ENCODE data around the gene GFOD1. TPM values are rescaled to one million over a fixed set of nuclear protein-coding genes. Genes with fewer than 3 reads are reported as not detected.

GFOD1 gene
- total RNA-seq, 2 donors from 2014 or later: 23.8 to 25.3 TPM

DNA sequence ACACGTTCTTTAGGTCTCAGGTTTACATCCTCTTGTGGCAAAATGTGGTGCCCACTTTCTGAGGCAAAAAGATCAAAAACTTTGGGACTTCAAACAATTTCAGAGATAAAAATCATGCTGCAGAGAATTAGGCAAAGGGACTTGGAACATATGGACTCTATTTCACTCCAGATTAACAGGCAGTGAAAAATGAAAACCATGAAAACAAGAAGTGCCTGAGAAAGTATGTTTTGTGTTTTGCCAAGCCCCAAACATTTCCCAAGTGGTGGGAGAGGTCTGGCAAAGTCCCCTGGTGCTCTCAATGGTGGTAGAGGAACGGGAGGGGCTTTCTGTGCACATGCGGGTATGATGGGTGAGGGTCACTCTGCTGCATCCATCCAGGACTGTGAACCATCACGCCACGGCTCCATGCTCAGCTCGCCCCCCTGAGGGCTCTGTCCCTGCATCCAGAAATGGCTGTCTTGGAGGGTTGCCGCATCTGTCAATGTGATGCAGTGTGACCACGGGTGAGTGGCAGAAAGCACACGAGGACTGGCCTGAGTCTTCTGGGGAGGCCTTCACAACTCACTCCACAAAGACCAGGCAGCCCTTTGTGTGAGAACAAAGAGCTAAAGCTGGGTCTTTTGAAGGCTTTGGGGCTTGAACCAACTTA is 115.9 kb downstream of the GFOD1 start:
- TF ChIP-seq, protein P1, sequence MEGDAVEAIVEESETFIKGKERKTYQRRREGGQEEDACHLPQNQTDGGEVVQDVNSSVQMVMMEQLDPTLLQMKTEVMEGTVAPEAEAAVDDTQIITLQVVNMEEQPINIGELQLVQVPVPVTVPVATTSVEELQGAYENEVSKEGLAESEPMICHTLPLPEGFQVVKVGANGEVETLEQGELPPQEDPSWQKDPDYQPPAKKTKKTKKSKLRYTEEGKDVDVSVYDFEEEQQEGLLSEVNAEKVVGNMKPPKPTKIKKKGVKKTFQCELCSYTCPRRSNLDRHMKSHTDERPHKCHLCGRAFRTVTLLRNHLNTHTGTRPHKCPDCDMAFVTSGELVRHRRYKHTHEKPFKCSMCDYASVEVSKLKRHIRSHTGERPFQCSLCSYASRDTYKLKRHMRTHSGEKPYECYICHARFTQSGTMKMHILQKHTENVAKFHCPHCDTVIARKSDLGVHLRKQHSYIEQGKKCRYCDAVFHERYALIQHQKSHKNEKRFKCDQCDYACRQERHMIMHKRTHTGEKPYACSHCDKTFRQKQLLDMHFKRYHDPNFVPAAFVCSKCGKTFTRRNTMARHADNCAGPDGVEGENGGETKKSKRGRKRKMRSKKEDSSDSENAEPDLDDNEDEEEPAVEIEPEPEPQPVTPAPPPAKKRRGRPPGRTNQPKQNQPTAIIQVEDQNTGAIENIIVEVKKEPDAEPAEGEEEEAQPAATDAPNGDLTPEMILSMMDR (IDR thresholded peaks at IDR 0.05): no peak
- no peaks in the 10 kb centered on the region for H3K27me3 ChIP-seq (replicated peaks; ENCODE audit: insufficient read depth)
- no peak overlapping the region for H3K27ac ChIP-seq
- ATAC-seq (ENCODE audit: insufficient number of reproducible peaks, low FRiP score, low read depth) (no peak), DNase-seq (ENCODE audit: low spot score) (no peak)
- peaks cover 0 to 13% of the 10 kb centered on the region in 2 donors for H3K4me1 ChIP-seq (ENCODE audit: control insufficient read depth in 1 of 2, low read depth in 2 of 2)
- H3K4me3 ChIP-seq: no peak overlapping the region
- H3K9me3 ChIP-seq: no peaks in the 10 kb centered on the region
- no peaks in the 10 kb centered on the region for H3K36me3 ChIP-seq

DNA sequence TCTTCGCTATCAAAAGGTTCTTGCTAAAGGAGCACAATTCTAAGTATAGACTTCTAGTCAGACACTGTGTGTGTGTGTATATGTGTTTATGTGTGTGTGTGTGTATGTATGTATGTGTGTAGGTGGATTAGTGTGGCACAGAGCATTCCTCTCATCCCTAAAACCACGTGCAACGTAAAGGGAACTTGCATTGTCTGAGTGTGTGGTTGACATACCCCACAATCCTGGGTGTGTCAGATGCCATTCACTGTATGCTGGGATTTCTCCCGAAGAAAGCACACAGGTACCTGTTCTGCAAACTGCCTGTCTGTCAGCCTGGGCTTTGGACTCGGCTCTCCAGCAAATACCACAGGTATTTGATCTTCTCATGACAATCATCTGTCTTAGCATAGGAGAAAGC is 116.8 kb downstream of the GFOD1 start:
- Histone ChIP-seq H3K4me1 (ENCODE audit: control insufficient read depth in 1 of 2, low read depth in 2 of 2) (peaks cover 0 to 13% of the 10 kb centered on the region in 2 donors), H3K9me3 (no peaks in the 10 kb centered on the region), H3K27me3 (replicated peaks; ENCODE audit: insufficient read depth) (no peaks in the 10 kb centered on the region), H3K27ac (no peak overlapping the region), H3K4me3 (no peak overlapping the region), H3K36me3 (no peaks in the 10 kb centered on the region)
- TF ChIP-seq, protein P1 (IDR thresholded peaks at IDR 0.05): no peak
- ATAC-seq (ENCODE audit: insufficient number of reproducible peaks, low FRiP score, low read depth) (no peak), DNase-seq (ENCODE audit: low spot score) (no peak)

DNA sequence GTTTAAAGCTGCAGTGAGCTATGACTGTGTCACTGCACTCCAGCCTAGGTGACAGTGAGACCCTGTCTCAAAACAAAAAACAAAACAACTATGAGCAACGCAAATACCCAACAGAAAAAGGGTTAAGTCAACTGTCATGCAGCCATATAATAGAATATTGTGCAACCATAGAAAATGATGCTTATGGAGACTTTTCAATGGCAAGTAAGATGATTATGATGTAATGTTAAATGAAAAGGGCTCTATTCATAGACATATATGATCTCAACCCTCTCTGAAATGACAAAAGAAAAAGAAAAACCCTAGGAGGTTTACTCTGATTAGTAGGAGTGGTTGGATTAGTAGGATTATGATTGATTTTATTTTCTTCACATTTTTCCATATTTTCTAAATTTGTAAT is 117.8 kb downstream of the GFOD1 start:
- H3K4me1 ChIP-seq (ENCODE audit: control insufficient read depth in 1 of 2, low read depth in 2 of 2): peaks cover 0 to 13% of the 10 kb centered on the region in 2 donors
- H3K27me3 ChIP-seq (replicated peaks; ENCODE audit: insufficient read depth): no peaks in the 10 kb centered on the region
- no peaks in the 10 kb centered on the region for H3K9me3 ChIP-seq
- ATAC-seq (ENCODE audit: insufficient number of reproducible peaks, low FRiP score, low read depth): no peak
- no peak overlapping the region for H3K27ac ChIP-seq
- no peak overlapping the region for H3K4me3 ChIP-seq
- no peak for DNase-seq (ENCODE audit: low spot score)
- TF ChIP-seq, protein P1 (IDR thresholded peaks at IDR 0.05): no peak
- no peaks in the 10 kb centered on the region for H3K36me3 ChIP-seq

DNA sequence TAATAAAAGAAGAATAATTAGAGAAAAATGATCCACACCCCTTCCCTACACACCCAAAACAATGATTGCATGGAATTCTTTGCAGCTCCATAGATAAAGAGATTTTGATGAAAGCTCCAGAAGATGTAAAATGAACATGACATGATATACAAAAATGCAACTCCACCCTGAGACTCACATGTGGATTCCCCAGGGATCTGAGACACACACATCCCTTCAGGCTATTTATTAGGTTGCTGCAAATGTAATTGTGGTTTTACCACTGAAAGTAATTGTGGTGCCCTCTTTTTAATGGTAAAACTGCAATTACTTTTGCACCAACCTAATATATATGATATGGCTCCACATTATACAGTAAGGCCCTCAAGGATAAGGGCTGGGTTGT is 118.7 kb downstream of the GFOD1 start:
- Histone ChIP-seq H3K4me3 (no peak overlapping the region), H3K4me1 (ENCODE audit: control insufficient read depth in 1 of 2, low read depth in 2 of 2) (peaks cover 0 to 11% of the 10 kb centered on the region in 2 donors), H3K9me3 (no peaks in the 10 kb centered on the region), H3K36me3 (no peaks in the 10 kb centered on the region), H3K27ac (no peak overlapping the region), H3K27me3 (replicated peaks; ENCODE audit: insufficient read depth) (no peaks in the 10 kb centered on the region)
- ATAC-seq (ENCODE audit: insufficient number of reproducible peaks, low FRiP score, low read depth) (no peak), DNase-seq (ENCODE audit: low spot score) (no peak)
- TF ChIP-seq, protein P1 (IDR thresholded peaks at IDR 0.05): no peak

DNA sequence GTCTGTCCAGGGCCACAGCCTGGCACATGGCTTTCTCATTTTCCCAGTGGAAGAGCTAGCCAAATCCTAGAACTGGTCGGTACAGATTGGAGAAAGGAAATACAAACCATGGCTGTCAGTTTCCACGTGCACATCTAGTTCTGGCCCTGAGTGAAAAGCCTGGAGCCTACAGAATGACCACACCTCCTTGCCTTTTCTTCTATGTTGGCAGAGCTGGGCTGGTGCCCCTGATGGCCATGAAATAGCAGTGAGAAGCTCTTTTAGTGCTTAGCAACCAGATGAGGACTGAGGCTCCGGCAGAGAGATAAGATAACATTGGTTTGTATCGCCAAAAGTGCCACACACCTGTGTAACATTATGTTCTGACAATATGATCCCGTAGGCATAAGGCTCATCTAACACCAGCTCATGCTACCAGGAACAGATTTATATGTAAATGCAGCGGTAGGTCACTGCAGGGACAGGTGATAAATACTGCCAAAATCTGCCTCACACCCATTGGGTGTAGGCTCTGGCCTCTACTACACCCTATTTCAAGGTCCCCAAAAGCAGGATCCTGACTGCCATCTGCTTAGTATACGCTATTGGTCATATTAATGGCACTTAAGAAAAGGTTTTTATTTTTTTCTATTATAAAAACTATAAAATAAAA is 119.2 kb downstream of the GFOD1 start:
- TF ChIP-seq, protein P1 (IDR thresholded peaks at IDR 0.05): no peak
- H3K4me3 ChIP-seq: no peak overlapping the region
- ATAC-seq (ENCODE audit: insufficient number of reproducible peaks, low FRiP score, low read depth): no peak
- H3K36me3 ChIP-seq: no peaks in the 10 kb centered on the region
- H3K27ac ChIP-seq: no peak overlapping the region
- peaks cover 0 to 6% of the 10 kb centered on the region in 2 donors for H3K4me1 ChIP-seq (ENCODE audit: control insufficient read depth in 1 of 2, low read depth in 2 of 2)
- H3K27me3 ChIP-seq (replicated peaks; ENCODE audit: insufficient read depth): no peaks in the 10 kb centered on the region
- H3K9me3 ChIP-seq: no peaks in the 10 kb centered on the region
- no peak for DNase-seq (ENCODE audit: low spot score)
